B cell (primary cell): ENCODE data around the gene CD2. TPM values are rescaled to one million over a fixed set of nuclear protein-coding genes. Genes with fewer than 3 reads are reported as not detected.

Experiments used
- ATAC-seq: fragments of 200-7000 bp; cut with Tn5 transposase; one replicate; pipeline ENCODE4 v1.10.0; 2021; ENCODE audit warnings: low read depth, mild to moderate bottlenecking, moderate number of reproducible peaks, moderate library complexity
- CTCF ChIA-PET: fragments of 350-600 bp; sonication (Branson Sonifier 250); formaldehyde crosslinking; loops from one replicate; lab custom pipeline; 2021; ENCODE audit warnings: antibody characterized with exemption, inconsistent platforms; lab: Charles Lee
- POLR2A ChIA-PET: fragments of 350-600 bp; sonication (Branson Sonifier 250); formaldehyde crosslinking; loops from one replicate; lab custom pipeline; 2021; ENCODE audit warnings: antibody characterized with exemption; lab: Charles Lee
- DNase-seq: peaks from one replicate; pipeline ENCODE4 v3.0.0; 2013
- H2AFZ ChIP-seq: 2 replicates; pipeline ENCODE4 v1.6.1; 2012; ENCODE audit warnings: mild to moderate bottlenecking, low read depth, low read length; ENCODE audit not compliant: insufficient read depth, poor library complexity, severe bottlenecking
- H3K27ac ChIP-seq, 2 donors: 1 replicate in 1 of 2; 2 replicates in 1 of 2; pipeline ENCODE4 v1.5.1; 2012 to 2013; ENCODE audit warnings: low read length in 2 of 2, mild to moderate bottlenecking in 2 of 2, moderate library complexity in 1 of 2
- H3K27me3 ChIP-seq, 4 experiments: fragments of 200-600 bp in 1 of 4; sonication (generic) in 1 of 4; replicated peaks in 1 of 4; 1 replicate in 2 of 4; 2 replicates in 2 of 4; pipeline versions ENCODE4 v1.6.1 to v1.7.0; 2013 to 2016; ENCODE audit warnings: low read length in 3 of 4, mild to moderate bottlenecking in 2 of 4, mixed read lengths in 1 of 4, moderate library complexity in 1 of 4; ENCODE audit not compliant: insufficient read depth in 4 of 4, control insufficient read depth in 3 of 4; ENCODE audit errors: control extremely low read depth in 1 of 4
- H3K36me3 ChIP-seq, 2 experiments: replicated peaks in 1 of 2; 1 replicate in 1 of 2; 2 replicates in 1 of 2; pipeline versions ENCODE4 v1.6.1 to v1.7.1; 2013; ENCODE audit warnings: low read length in 1 of 2; ENCODE audit not compliant: insufficient read depth in 2 of 2, control insufficient read depth in 1 of 2; ENCODE audit errors: control extremely low read depth in 1 of 2, extremely low read depth in 1 of 2
- H3K4me1 ChIP-seq, 2 donors: fragments of 200-600 bp in 1 of 2; sonication (generic) in 1 of 2; 1 replicate in 1 of 2; 2 replicates in 1 of 2; pipeline versions ENCODE4 v1.5.1 to v1.6.1; 2013 to 2017; ENCODE audit warnings: low read length in 2 of 2; ENCODE audit not compliant: control insufficient read depth in 2 of 2, insufficient read depth in 2 of 2
- H3K4me2 ChIP-seq: replicated peaks from 2 replicates; pipeline ENCODE3; 2012; ENCODE audit warnings: mild to moderate bottlenecking, low read depth, low read length; ENCODE audit not compliant: poor library complexity, severe bottlenecking
- H3K4me3 ChIP-seq, 5 experiments: fragments of 200-600 bp in 1 of 5; sonication (generic) in 1 of 5; 1 replicate in 3 of 5; 2 replicates in 2 of 5; pipeline versions ENCODE4 v1.5.1 to v1.7.0; 2011 to 2016; ENCODE audit warnings: low read length in 4 of 5, mild to moderate bottlenecking in 4 of 5, low read depth in 2 of 5, control low read depth in 1 of 5, moderate library complexity in 1 of 5; ENCODE audit not compliant: insufficient read depth in 1 of 5; ENCODE audit errors: control extremely low read depth in 1 of 5, extremely low read depth in 1 of 5
- H3K79me2 ChIP-seq: fragments of 200-600 bp; sonication (generic); one replicate; pipeline ENCODE4 v1.6.0; 2016; ENCODE audit warnings: low read length; ENCODE audit not compliant: control insufficient read depth, insufficient read depth
- H3K9ac ChIP-seq: fragments of 200-600 bp; sonication (generic); 2 replicates; pipeline ENCODE4 v1.6.1; 2017; ENCODE audit warnings: mild to moderate bottlenecking, low read length, moderate library complexity
- H3K9me3 ChIP-seq, 3 donors: one replicate each; pipeline versions ENCODE4 v1.6.1 to v1.7.1; 2013; ENCODE audit warnings: low read length in 2 of 3; ENCODE audit not compliant: control insufficient read depth in 2 of 3, insufficient read depth in 1 of 3; ENCODE audit errors: control extremely low read depth in 1 of 3
- H4K20me1 ChIP-seq: 2 replicates; pipeline ENCODE4 v1.6.0; 2012; ENCODE audit warnings: mild to moderate bottlenecking, low read length; ENCODE audit not compliant: insufficient read depth, control insufficient read depth, poor library complexity, severe bottlenecking
- H3K27ac Mint-ChIP-seq: one replicate; pipeline ENCODE4 v1.8.0; 2021; ENCODE audit warnings: mixed read lengths
- H3K27me3 Mint-ChIP-seq: one replicate; pipeline ENCODE4 v1.8.0; 2021; ENCODE audit warnings: mixed read lengths
- H3K4me1 Mint-ChIP-seq: one replicate; pipeline ENCODE4 v1.8.0; 2021; ENCODE audit warnings: mixed read lengths
- H3K4me3 Mint-ChIP-seq: one replicate; pipeline ENCODE4 v1.8.0; 2021; ENCODE audit warnings: mixed read lengths
- H3K9me3 Mint-ChIP-seq: one replicate; pipeline ENCODE4 v1.8.0; 2022; ENCODE audit warnings: mixed read lengths; ENCODE audit not compliant: insufficient read depth
- EZH2 ChIP-seq: IDR thresholded peaks from 2 replicates; pipeline ENCODE4 v1.6.1; 2012; ENCODE audit warnings: borderline replicate concordance, low read depth, mild to moderate bottlenecking, moderate library complexity, low read length; ENCODE audit not compliant: insufficient read depth, poor library complexity, severe bottlenecking
- WGBS: methylation state at CpG from one replicate; pipeline ENCODE4 v1.1.5; 2013; ENCODE audit warnings: missing lambda C conversion rate; ENCODE audit not compliant: insufficient coverage; 5-methylcytosine and 5-hydroxymethylcytosine counted together
- intact Hi-C: fragments of 100-400 bp; cut with micrococcal nuclease; formaldehyde crosslinking; loops from one replicate; pipeline ENCODE4 v1.10.0; 2022
- polyA plus RNA-seq: library from polyadenylated mRNA; depleted of rRNA; stranded (reverse); fragments of >200 nt; gene quantifications from 2 replicates; pipeline ENCODE4 v1.2.3, GENCODE V29; 2012
- total RNA-seq, 2 donors: library from RNA; stranded (reverse); fragments of 120-200 nt in 1 of 2; gene quantifications; 1 replicate in 1 of 2; 2 replicates in 1 of 2; pipeline versions ENCODE4 v1.2.3 to v1.2.4, GENCODE V29; 2013 to 2022
- TF ChIP-seq, protein P1 (sequence below): fragments of 200-600 bp; IDR thresholded peaks from one replicate; pipeline ENCODE4 v1.8.0; 2022; ENCODE audit warnings: antibody characterized with exemption, mild to moderate bottlenecking

Gene CD2
- total and polyA plus RNA-seq, 2 donors (not counting 1 experiment from before 2014, with no cell fraction given): 0.52 to 0.74 TPM

- H3K4me3 Mint-ChIP-seq: no peak overlapping the region
- Histone ChIP-seq H3K36me3 (no peaks in the 10 kb centered on the region), H3K4me1 (no peaks in the 10 kb centered on the region), H3K27me3 (no peaks in the 10 kb centered on the region), H3K4me3 (no peak overlapping the region), H3K27ac (no peak overlapping the region), H4K20me1 (no peaks in the 10 kb centered on the region), H3K9me3 (peaks cover 0 to 9% (median 2%) of the 10 kb centered on the region in 3 donors), H3K4me2 (no peak overlapping the region), H2AFZ (no peak overlapping the region), H3K9ac (no peak overlapping the region), H3K79me2 (no peaks in the 10 kb centered on the region)
- H3K9me3 Mint-ChIP-seq: peaks cover 5% of the 10 kb centered on the region
- peaks cover 15% of the 10 kb centered on the region for H3K27me3 Mint-ChIP-seq
- no peak for ATAC-seq
- no CpG with 5 or more reads among the region's 1 CpG for WGBS
- no peak overlapping the region for H3K27ac Mint-ChIP-seq
- ChIA-PET POLR2A (no interaction called here), CTCF (interaction anchor here (0.7 kb wide), 1 partner anchor 556 kb away, joined by 3 read pairs; no protein-coding TSS in a partner anchor)
- no peak for DNase-seq
- no peak for TF ChIP-seq EZH2
- TF ChIP-seq, protein P1, sequence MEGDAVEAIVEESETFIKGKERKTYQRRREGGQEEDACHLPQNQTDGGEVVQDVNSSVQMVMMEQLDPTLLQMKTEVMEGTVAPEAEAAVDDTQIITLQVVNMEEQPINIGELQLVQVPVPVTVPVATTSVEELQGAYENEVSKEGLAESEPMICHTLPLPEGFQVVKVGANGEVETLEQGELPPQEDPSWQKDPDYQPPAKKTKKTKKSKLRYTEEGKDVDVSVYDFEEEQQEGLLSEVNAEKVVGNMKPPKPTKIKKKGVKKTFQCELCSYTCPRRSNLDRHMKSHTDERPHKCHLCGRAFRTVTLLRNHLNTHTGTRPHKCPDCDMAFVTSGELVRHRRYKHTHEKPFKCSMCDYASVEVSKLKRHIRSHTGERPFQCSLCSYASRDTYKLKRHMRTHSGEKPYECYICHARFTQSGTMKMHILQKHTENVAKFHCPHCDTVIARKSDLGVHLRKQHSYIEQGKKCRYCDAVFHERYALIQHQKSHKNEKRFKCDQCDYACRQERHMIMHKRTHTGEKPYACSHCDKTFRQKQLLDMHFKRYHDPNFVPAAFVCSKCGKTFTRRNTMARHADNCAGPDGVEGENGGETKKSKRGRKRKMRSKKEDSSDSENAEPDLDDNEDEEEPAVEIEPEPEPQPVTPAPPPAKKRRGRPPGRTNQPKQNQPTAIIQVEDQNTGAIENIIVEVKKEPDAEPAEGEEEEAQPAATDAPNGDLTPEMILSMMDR: no peak
- no peaks in the 10 kb centered on the region for H3K4me1 Mint-ChIP-seq
- intact Hi-C loops: no loop called here
Measured at GRCh38 chr1:116786049-116786448, 31.8 kb downstream of the CD2 start.

DNA sequence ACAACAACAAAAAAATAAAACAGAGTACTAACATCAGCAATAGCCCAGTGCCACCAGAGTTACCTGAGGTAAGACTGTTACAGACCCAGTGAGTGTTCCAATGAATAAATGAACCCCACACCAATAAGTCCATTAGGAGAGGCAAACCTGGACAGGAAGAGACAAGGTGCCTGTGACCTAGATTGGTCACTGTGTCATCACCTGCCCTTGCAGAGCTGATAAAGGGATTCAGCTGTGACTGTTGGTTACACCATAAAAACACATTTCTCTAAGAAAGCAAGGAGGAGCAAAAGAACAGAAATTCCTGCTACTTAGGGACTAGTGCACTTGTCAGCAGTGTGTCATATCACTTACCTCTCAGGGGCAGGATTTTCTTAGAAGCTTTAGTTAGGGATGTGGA, 37.5 kb downstream of the CD2 start:
- H3K27ac ChIP-seq: no peak overlapping the region
- H3K9me3 ChIP-seq: peaks cover 0 to 10% (median 0%) of the 10 kb centered on the region in 3 donors
- Mint-ChIP-seq H3K4me3 (no peak overlapping the region), H3K27ac (no peak overlapping the region), H3K27me3 (peaks cover 3% of the 10 kb centered on the region), H3K9me3 (no peaks in the 10 kb centered on the region), H3K4me1 (peaks cover 12% of the 10 kb centered on the region)
- H3K9ac ChIP-seq: no peak overlapping the region
- H3K27me3 ChIP-seq: no peaks in the 10 kb centered on the region
- ChIA-PET CTCF (no interaction called here), POLR2A (no interaction called here)
- H3K36me3 ChIP-seq: no peaks in the 10 kb centered on the region
- no peak overlapping the region for H3K4me2 ChIP-seq
- TF ChIP-seq EZH2: no peak
- TF ChIP-seq, protein P1: no peak
- ATAC-seq (no peak), DNase-seq (no peak)
- no peaks in the 10 kb centered on the region for H4K20me1 ChIP-seq
- no peak overlapping the region for H2AFZ ChIP-seq
- no peak overlapping the region for H3K4me3 ChIP-seq
- peaks cover 9 to 15% of the 10 kb centered on the region in 2 donors for H3K4me1 ChIP-seq
- no peaks in the 10 kb centered on the region for H3K79me2 ChIP-seq
- intact Hi-C loops: no loop called here
